AG04449 (cell line): ENCODE results near the gene MARK2.

Experiments
- CTCF ChIA-PET: fragments of 350-600 bp; formaldehyde crosslinking; extraction: SDS; loops from one replicate; lab custom pipeline; 2021; ENCODE audit warnings: antibody characterized with exemption; lab: Yijun Ruan, JAX
- POLR2A ChIA-PET: fragments of 400-600, 350-600 bp; formaldehyde crosslinking; extraction: SDS; loops from one replicate; lab custom pipeline; 2020; ENCODE audit warnings: antibody characterized with exemption, inconsistent platforms; lab: Yijun Ruan, JAX
- DNase-seq: peaks from one replicate; pipeline ENCODE4 v3.0.0-alpha.2; 2010; ENCODE audit warnings: low read depth, low spot score
- H3K4me3 ChIP-seq: 2 replicates; pipeline ENCODE4 v1.5.1; 2011; ENCODE audit warnings: low read depth, mild to moderate bottlenecking, control low read depth, low read length
- CTCF ChIP-seq: IDR thresholded peaks from one replicate; pipeline ENCODE4 v1.5.1; 2011; ENCODE audit warnings: mild to moderate bottlenecking, moderate library complexity, low read length, control low read depth, inconsistent platforms; ENCODE audit not compliant: insufficient read depth; ENCODE audit errors: missing control alignments

MARK2 gene

GRCh38 chr11:63832336-63832735 is 6.6 kb upstream of the MARK2 start:
- H3K4me3 ChIP-seq = no peak overlapping the region
- CTCF ChIA-PET = interaction anchor here (0.6 to 21.2 kb wide), 2 partner anchors 63 to 115 kb away, joined by 4 to 639 read pairs; no protein-coding TSS in a partner anchor
- POLR2A ChIA-PET = interaction anchor here (0.6 kb wide), 1 partner anchor 315 kb away, joined by 3 read pairs; no protein-coding TSS in a partner anchor
- no peak for DNase-seq
- no peak for TF ChIP-seq CTCF

- DNase-seq = no peak
- POLR2A ChIA-PET = no interaction called here
- CTCF ChIA-PET = interaction anchor here (0.8 to 21.2 kb wide), 3 partner anchors 12 to 128 kb away, joined by 3 to 639 read pairs (median 4); no protein-coding TSS in a partner anchor
- no peak for TF ChIP-seq CTCF
- H3K4me3 ChIP-seq = no peak overlapping the region
These were observed 5.9 kb upstream of the MARK2 start for GRCh38 chr11:63833048-63833447.

GRCh38 chr11:63834535-63835157 is 4.3 kb upstream of the MARK2 start:
- H3K4me3 ChIP-seq = no peak overlapping the region
- TF ChIP-seq CTCF = no peak
- ChIA-PET CTCF (interaction anchor here (0.8 to 21.2 kb wide), 7 partner anchors 11 to 329 kb away, joined by 3 to 639 read pairs (median 37); no protein-coding TSS in a partner anchor), POLR2A (no interaction called here)
- DNase-seq = no peak

- no peak overlapping the region for H3K4me3 ChIP-seq
- POLR2A ChIA-PET = no interaction called here
- no peak for TF ChIP-seq CTCF
- CTCF ChIA-PET = interaction anchor here (0.7 to 21.2 kb wide), 15 partner anchors 10 to 328 kb away, joined by 3 to 639 read pairs (median 18); partner anchors contain the start of genes OTUB1 and ZFTA
- no peak for DNase-seq
These were observed 3.8 kb upstream of the MARK2 start for GRCh38 chr11:63835158-63835545.

- no peak for DNase-seq
- CTCF ChIA-PET = interaction anchor here (0.6 to 21.2 kb wide), 70 partner anchors 7 to 465 kb away, joined by 3 to 639 read pairs (median 6); partner anchors contain the start of genes COX8A, NAA40, RCOR2 and ZFTA
- TF ChIP-seq CTCF = peak; percentile 81
- POLR2A ChIA-PET = no interaction called here
- no peak overlapping the region for H3K4me3 ChIP-seq
These were observed 1.8 kb upstream of the MARK2 start for GRCh38 chr11:63837027-63837688.

GRCh38 chr11:63837739-63838138 is 1.2 kb upstream of the MARK2 start:
- no peak for TF ChIP-seq CTCF
- POLR2A ChIA-PET = no interaction called here
- H3K4me3 ChIP-seq = no peak overlapping the region
- CTCF ChIA-PET = interaction anchor here (0.7 to 21.2 kb wide), 65 partner anchors 8 to 467 kb away, joined by 3 to 639 read pairs (median 6); partner anchors contain the start of genes COX8A, NAA40, RCOR2 and ZFTA
- DNase-seq = no peak
